ENCODE data around the gene RFPL1.

The RFPL1 gene

DNA sequence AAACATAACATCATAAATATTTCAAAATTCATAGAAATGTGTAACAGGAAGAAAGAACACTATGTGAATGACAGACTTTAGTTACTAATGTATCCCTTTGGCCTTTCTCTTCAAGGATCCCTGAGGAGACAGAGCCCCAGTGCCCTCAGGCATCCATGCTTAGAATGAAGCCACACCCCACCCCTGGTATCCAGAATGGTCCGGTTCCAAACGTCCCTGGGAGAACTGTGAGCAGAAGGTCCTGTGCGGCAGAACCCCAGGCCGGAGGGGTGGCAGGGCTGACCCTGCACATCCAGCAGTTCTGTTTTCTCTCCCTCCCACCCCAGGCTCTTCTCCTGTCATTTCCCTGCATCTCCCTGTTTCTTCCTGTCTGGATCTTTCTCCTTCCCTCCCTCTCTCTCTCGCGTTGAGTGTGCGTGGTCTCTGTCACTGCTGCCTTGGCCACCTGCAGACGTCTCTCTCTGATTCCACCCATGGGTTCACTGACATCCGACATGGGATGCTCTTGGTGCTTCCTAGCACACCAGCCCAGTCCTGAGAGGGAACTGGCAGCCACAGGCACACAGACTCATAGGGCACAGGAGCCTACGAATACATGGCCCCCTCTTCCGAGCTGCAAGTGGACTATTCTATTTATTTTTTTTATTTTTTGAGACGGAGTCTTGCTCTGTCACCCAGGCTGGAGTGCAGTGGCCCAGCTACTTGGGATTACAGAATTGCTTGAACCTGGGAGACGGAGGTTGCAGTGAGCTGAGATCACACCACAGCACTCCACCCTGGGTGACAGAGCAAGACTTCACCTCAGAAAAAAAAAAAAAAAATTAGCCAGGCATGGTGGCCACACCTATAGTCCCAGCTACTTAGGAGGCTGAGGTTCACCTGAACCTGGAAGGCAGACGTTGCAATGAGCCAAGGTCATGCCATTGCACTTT is 5.7 kb downstream of the RFPL1 start:
- DNase-seq = no peak

DNA sequence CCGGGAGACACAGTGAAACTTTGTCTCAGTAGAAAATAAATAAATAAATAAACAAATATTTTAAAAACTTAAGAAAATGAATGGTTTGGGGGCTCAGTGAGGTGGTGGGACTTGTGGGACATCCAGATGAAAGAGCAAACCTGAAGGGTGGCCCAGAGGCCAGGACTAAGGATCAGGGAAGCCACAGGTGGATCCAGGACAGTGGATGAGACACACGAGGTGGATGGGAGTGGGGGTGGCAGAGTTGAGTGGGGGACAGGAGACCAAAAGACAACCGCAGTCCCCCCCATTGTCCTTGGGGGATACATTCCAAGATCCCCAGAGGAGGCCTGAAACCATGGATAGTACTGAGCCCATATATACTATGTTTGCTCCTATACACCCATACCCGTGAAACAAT is 7.1 kb downstream of the RFPL1 start:
- DNase-seq = no peak

DNA sequence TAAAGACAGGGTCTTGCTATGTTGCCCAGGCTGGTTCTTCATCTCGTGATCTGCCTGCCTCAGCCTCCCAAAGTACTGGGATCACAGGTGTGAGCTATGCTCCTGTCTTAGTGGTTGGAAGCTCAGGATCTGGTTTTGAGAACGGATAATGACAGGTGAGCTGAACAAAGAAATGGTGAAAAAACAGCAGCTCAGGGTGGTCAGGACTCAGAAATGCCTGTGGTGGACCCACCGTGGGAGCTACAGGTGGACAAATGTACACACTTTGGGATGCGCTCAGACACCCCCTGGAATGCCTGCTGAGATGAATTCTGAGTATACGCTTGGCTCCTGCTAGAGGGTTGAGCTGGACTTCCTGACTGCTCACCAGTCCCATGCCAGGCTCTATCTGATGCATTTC is 9.5 kb downstream of the RFPL1 start:
- DNase-seq = no peak

DNA sequence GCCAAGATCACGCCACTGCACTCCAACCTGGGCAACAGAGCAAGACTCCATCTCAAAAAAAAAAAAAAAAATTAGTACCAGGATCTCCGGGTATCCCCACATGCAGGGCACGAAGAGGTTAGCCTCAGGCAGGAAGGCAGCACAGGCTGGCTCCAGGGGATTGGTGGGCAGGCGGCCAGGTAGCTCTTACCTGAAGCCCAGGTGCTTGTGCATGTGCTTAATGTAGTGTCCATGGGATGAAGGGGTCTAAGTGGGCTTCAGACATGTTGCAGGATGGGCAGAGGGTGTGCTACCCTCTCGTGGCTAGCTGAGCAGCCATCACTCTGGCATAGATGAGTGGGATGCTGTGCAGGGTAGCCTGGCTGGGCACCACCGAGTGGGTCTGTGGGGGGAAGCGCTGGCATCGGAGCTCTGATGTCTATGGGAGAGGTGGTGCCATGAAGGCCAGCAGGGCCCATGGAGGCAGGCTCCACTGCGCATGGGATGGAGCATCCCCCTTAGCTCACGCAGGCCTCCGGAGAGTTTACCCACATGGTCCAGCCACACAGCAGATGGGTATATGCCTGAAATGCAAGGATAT is 11.0 kb downstream of the RFPL1 start:
- no peak for DNase-seq

DNA sequence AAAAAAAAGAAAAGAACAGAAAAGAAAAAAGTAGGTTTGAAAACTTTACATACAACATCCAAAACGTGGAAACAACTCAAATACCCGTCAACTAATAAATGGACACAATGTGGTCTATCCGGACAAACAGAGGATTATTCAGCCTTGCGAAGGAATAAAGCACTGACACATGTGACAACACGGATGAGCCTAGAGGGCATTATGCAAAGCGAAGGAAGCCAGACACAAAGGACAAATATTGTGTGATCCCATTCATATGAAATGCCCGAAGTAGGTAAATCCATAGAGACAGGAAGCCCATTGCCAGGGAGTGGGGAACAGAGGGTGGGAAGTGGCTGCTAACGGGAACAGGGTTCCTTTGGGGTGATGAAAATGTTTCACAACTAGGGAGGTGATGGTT is 11.8 kb downstream of the RFPL1 start:
- DNase-seq = no peak

DNA sequence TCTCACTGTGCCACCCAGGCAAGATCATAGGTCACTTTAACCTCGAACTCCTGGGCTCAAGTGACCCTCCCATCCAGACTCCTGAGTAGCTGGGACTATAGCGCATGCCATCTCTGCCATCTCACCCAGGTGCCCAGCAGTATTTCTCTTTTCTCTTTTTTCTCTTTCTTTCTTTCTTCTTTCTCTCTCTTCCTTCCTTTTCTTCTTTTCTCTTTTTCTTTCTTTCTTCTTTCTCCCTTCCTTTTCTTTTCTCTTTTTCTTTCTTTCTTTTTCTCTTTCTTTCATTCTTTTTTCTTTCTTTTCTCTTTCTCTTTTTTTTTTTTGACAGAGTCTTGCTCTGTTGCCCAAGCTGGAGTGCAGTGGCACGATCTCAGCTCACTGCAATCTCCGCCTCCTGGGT is 13.5 kb downstream of the RFPL1 start:
- no peak for DNase-seq

DNA sequence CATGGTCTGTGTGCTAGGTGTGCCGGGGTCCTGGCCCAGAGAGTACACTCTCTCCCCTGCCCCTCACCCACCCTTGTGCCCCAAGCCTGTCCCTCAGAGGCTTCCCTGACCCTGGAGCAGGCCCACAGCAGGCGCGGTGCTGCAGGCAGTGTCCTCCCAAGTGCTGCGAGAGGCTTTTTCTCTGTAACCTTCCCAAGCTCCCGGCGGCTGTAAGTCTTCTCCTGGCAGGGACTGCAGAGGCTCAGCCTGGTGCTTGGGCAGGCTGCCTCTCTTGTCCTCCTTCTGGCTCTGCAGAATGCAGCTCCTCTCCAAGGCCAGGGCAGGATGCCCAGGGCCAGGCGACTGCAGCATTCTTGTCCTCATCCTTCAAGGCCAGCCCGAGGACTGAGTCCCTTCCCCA is 15.9 kb downstream of the RFPL1 start:
- DNase-seq = no peak

DNA sequence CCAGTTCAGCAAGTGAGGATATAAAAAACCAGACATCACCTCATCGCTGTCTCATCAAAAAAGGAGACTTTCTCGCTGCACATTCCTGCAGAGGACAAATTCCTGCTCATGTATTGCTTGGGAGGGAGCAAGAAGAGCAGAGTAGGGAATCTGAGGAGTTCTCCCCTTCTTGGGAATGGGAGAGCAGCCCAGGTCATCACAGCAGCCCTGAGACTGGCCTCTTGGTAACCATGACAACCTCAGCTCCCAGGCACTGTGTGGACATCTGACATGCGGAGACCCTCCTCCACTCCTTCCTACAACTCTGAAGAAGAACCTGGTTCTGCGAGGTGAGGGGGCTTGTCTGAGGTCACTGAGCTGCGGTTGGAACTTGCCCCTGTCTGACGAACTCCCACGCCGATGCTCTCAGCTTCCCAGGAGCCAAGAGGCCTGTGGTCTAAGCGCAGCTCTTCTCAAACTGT is 17.9 kb downstream of the RFPL1 start:
- no peak for DNase-seq

DNA sequence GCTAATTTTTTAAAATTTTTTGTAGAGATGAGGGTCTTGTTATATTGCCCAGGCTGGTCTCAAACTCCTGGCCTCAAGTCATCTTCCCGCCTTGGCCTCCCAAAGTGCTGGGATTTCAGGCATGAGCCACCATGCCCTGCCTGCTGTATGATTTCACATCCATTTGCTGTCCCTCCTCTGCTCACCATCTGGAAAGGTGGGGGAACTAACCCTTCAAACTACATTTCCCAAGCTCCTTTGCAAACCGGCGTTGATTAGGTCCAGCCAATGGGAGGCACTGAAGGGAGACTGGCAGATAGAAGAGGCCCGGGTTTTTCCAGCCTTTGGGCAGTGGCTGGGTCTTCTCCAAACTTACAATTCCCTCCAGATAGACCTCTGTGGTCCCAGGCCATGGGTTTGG is 19.3 kb downstream of the RFPL1 start:
- peak in 1 of 2 donors; percentile 38 for DNase-seq

DNA sequence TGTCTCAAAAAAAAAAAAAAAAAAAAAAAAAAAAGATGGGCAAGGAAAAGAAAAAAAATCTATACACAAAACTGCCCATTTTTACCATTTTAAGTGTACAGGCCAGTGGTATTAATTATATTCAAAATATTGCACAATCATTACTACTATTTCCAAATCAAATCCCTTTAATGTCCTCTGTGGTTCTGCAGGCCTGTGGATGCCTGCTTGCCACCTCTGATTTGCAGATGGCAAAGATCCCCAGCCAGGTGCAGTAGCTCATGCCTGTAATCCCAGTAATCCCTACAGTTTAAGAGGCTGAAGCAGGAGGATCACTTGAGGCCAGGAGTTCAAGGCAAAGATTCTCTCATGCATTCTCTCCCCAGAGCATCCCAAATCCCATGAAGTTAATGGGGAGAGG is 20.2 kb downstream of the RFPL1 start:
- no peak for DNase-seq

DNA sequence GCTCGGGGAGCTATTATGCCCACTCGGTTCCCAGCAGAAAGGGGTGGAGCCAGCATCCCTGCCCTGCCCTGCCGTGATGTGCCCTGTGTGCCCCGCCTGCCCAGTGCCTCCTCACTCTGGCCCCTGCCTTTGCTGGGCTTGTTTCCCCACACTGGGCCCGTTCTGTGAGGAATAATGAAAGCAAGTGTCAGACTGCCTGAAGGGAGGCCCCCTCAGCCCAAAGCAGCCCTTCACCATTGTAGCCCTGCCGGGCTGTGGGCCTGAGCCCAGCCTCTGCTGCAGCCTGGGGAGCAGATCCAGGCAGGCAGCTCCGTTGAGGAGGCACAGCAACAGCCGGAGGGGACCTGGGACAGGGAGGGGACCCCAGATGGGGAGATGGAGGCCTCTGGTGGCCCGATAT is 21.4 kb downstream of the RFPL1 start:
- DNase-seq = no peak

DNA sequence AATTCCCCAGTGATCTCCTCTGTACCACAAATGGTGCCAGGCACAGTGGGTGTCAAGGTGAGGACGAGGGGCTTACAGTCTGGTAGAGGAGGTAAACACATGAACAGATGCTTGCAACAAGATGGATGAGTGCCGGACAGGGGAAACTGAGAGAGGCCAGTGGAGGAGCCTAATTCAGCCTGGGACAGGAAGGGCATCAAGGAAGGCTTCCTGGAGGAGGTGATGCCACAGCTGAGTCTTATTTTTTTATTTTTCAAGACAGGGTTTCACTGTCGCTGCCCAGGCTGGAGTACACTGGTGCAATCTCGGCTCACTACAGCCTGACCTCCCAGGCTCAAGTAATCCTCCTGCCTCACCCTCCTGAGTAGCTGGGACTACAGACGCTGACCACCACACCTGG is 22.9 kb downstream of the RFPL1 start:
- DNase-seq = no peak

DNA sequence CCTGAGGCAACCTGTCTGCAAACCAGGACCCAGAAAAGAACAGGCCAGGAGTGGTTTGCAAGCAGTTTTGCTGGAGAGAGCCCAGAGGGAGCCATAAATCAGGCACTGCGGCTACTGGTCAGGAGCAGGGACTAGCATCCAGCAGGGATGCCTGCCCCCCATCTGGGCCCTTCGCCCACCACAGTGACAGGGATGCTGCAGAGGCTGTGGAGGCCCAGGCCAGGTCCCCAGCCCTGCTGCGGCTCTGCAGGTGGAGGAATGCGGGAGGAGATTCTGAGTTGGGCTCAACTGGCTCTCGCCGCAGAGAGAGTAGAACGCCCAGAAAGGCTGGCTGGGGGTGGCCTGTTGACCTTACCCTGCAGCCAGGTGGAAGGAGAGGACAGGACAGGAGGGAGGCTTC is 25.2 kb downstream of the RFPL1 start:
- no peak for DNase-seq

DNA sequence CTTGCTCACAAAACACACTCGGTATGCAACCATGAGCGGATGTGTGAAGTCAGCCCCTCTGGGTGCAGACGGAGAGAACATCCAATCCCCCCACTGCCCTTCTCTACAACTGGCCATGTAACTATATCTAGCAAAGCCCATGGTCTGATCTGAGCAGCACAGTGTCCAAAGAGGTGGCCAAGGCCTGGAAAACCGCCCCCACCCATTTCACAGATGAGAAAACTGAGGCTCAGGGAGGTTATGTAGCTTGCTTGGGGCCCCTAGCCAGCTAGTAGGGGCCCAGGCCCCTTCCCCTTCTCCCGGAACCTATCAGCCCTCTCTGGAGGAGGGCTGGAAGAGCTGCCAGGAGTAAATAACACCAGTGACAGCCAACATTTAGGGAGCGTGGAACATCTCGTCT is 26.2 kb downstream of the RFPL1 start:
- no peak for DNase-seq

DNA sequence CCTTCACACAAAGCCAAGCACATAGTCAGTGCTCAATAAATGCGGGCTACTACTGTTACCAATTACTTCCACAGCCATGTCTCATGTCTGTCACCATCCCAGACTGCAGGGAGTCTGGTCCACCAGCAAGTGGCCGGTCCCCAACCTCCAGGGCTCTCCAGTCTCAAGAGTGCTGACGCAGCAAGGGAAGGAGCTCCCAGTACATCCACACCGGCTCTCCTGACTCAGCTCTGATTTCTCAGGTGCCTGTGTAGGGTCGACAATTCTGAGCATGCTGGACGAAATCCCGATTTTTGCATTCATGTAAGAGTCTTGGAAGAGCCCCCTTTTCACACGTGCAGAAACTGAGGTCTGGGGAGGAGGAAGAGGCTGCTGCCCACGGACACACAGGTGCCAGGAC is 31.4 kb downstream of the RFPL1 start:
- no peak for DNase-seq

DNA sequence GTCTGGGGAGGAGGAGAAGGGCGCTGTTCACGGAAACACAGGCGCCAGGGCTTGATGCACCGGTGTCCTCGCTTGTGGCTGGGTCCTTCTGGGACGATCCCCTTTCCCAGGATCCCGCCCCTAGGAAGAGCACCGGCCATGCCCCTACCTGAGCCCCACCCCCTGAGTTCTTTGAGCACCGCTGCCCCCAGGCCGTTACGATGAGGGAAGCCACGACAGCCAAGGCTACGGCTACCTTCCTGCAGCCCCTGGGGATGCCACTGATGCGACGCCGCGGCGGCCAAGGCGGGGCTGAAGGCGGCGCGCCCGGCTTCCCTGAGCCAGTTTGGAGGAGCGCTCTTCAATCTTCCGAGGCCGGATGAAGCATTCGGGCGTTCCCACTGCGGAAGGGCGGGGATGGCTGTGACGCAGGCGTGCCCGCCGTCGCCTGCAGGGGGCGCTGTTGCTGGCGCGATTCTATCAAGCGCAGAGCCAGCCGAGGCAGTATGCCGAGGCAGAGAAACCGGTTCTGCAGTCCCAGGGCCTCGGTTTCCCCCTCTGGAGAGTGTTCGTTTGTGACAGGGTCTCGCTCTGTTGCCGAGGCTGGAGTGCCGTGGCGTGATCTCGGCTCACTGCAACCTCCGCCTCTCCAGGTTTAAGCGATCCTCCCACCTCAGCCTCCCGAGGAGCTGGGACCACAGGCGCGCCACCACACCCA is 31.9 kb downstream of the RFPL1 start:
- peak; percentile 47 to 73 for DNase-seq

DNA sequence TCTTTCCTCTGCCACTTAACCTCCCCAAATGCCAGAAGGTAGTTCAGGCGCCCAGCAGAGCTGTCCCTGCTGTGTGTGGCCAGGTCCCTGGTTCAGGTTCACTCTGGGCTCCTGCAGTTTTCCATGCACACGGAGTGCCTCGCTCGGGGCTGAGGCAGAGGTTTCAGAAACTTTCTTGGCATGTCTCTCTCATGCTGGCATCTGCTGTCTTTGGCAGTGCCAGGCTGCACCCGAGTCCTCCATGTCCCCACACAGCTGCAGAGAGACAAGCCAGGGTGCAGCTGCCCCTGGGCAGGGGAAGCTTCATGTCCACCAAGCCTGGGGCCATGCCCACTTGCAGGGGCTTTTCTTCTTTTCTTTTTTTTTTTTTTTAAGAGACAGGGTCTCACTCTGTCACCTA is 34.6 kb downstream of the RFPL1 start:
- no peak for DNase-seq

DNA sequence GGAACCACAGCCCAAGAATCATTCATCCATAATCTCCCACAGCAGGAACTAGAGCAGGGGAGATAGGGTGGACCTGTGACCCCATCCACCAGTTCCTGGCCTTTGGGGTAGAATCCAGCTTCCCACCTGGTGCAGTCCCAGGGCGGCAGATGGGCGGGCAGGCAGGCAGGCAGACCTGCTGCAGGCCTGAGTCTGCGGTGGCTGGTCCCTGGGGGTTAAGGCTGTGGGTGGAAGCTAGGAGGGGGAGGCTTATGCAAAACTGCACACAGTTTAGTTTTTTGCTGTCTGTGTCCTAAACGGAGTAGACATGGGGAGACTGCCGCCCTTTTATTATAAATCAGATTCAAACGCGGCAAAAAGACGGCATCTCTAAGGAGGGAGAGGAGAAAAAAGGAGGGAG is 37.2 kb downstream of the RFPL1 start:
- DNase-seq = peak in 1 of 2 donors; percentile 34

DNA sequence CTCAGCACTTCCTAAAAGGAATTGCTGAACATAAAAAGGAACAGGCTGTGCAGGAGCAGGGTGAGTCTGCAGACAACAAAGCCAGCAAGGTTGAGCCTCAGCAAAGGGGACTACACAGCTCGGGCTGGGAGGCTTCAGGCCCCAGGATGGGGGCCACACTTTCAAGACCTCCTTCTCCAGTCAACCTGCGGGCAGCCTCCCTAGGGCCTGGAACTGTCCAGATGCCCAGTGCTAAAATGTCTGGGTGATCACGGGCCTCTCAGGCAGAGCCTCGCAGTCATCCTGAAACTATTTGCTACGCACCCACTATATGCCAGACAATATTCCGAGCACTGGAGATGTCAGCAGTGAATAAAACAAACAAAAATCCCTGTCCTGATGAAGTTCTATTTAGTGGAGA is 37.7 kb downstream of the RFPL1 start:
- DNase-seq = no peak

DNA sequence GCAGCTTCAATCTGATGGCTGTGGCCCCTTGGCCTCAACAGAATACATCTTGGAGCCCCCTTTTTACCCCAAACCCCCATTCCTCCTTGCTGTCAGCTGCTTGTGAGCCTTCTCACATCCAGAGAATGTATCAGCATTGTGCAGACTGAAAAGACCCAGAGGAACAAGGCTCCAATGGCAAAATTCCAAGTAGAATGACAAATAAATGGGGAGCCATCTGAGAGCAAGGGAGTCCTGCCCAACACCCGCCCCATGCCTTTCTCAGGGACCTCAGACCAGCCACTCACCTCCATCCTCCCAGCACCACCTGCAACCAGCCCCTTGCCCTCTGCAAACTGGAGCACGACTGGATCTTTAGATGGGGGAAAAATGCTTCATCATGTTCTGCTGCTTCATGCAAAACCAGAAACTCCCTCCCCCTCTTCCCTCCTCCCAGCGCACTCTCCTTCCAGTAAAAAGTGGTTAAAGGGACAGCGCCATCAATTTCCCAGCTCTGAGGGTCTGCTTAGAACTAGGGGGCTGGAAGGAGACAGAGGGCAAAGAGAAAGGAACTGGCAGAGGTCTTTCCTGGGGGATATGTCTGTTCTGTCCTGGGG is 39.4 kb downstream of the RFPL1 start:
- no peak for DNase-seq

DNA sequence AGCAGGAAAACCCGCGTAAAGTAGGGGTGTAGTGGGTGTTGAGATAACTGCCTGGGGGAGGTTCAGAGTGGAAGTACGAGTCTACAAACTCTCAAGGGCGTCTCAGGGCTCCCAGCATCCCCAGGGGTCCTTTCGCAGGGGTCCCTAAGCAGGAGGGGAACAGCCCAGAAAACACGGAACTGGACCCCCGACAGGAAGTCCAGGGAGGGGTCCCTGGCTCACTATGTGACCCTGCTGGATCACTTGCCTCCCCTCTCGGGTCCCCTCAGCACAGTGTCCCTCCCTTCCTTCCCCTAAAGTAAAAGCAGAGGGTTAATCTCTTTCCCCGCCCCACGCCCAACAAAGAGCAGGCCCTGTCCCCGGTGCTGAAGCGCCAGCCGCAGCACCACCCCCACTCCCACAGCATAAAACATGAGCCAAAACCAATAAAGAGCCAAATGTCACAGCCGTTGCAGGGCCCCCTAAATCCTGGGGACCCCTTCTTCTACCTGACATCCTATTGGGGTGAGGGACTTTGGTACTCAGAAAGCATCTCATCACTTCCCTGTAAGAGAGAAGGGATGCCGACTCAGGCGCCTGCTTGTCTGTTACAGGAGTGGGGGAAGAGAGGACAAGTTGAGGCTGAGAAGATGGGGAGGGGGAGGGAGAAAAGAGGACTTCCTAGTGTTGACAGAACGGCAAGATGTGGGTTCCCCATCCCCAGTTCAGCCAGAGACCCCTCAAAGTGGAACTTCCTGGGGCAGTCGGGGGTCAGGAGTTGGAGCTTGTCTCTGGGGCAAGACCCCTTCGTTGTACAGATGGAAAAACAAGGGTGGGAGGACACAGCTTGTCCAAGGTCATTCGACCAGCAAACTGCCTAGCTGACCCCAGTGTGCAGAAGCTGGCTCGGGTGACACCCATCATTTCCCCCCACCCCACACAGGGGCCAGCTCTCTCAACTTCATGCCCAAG is 40.2 kb downstream of the RFPL1 start:
- peak in 1 of 2 donors; percentile 12 for DNase-seq
